ENCODE data around the gene ARMH4. TPM values are rescaled to one million over a fixed set of nuclear protein-coding genes. Genes with fewer than 3 reads are reported as not detected.

ARMH4 gene
- total RNA-seq, 4 donors from 2014 or later = 1.2 to 3.7 (median 2.0) TPM

DNA sequence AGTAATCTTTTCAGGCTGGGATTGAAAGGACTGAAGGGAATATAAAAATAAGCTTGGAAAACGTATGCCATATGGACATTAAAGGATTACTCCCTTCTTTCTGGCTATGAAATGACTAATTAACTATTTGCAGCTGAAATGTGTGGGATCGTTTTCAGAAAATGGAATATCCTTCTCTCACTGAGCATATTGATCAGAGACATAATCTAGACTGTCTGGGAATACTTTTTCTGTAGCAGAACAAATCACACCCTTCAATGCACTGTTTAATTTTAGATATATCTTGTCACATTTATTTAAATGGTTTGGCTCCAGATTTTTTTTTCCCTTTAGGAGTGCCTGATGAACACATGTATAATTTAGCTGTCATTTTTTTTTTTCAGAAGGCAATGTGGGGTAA, 37.2 kb upstream of the ARMH4 start:
- no peak for TF ChIP-seq POLR2A (IDR thresholded peaks at IDR 0.05)
- TF ChIP-seq, protein P1, sequence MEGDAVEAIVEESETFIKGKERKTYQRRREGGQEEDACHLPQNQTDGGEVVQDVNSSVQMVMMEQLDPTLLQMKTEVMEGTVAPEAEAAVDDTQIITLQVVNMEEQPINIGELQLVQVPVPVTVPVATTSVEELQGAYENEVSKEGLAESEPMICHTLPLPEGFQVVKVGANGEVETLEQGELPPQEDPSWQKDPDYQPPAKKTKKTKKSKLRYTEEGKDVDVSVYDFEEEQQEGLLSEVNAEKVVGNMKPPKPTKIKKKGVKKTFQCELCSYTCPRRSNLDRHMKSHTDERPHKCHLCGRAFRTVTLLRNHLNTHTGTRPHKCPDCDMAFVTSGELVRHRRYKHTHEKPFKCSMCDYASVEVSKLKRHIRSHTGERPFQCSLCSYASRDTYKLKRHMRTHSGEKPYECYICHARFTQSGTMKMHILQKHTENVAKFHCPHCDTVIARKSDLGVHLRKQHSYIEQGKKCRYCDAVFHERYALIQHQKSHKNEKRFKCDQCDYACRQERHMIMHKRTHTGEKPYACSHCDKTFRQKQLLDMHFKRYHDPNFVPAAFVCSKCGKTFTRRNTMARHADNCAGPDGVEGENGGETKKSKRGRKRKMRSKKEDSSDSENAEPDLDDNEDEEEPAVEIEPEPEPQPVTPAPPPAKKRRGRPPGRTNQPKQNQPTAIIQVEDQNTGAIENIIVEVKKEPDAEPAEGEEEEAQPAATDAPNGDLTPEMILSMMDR (IDR thresholded peaks at IDR 0.05 in 4 of 5, conservative IDR thresholded peaks at IDR 0.05 in 1 of 5) = no peak
- no peak overlapping the region for H3K27ac ChIP-seq
- in situ Hi-C loops (cut with MboI; ENCODE audit: low sequenced_read_pairs in 4 of 4) = no loop called here
- DNase-seq (no peak), ATAC-seq (no peak)
- H3K36me3 ChIP-seq = no peaks in the 10 kb centered on the region
- no peaks in the 10 kb centered on the region for H3K27me3 ChIP-seq
- no peak overlapping the region for H3K4me3 ChIP-seq
- H3K9me3 ChIP-seq = no peaks in the 10 kb centered on the region
- no peaks in the 10 kb centered on the region for H3K4me1 ChIP-seq
- intact Hi-C loops (cut with DNase I; ENCODE audit: low total_unique reads) = no loop called here

DNA sequence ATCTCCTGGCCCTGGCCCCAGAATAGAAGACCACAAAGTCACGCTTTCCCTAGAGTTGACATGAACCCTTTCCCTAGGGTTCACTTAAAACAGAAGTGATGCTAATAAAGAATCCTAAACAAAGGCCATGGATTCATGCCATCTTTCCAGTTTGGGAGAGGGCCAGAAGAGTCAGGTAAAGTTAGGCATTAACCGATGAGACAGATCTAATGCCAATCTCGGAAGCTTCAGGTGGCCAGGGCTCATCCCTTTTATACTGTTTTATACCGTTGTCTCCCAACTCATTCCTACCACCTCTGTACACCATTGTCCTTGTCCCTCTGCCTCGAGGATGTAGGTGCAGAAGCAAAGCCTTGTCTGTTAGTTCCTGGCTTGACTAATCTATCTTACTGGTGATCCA, 25.1 kb upstream of the ARMH4 start:
- intact Hi-C loops (cut with DNase I; ENCODE audit: low total_unique reads) = no loop called here
- H3K9me3 ChIP-seq = no peaks in the 10 kb centered on the region
- no peaks in the 10 kb centered on the region for H3K4me1 ChIP-seq
- no peak overlapping the region for H3K27ac ChIP-seq
- DNase-seq (no peak), ATAC-seq (no peak)
- TF ChIP-seq, protein P1 (IDR thresholded peaks at IDR 0.05 in 4 of 5, conservative IDR thresholded peaks at IDR 0.05 in 1 of 5) = no peak
- no peak for TF ChIP-seq POLR2A (IDR thresholded peaks at IDR 0.05)
- no peaks in the 10 kb centered on the region for H3K36me3 ChIP-seq
- H3K27me3 ChIP-seq = no peaks in the 10 kb centered on the region
- in situ Hi-C loops (cut with MboI; ENCODE audit: low sequenced_read_pairs in 4 of 4) = no loop called here
- no peak overlapping the region for H3K4me3 ChIP-seq

DNA sequence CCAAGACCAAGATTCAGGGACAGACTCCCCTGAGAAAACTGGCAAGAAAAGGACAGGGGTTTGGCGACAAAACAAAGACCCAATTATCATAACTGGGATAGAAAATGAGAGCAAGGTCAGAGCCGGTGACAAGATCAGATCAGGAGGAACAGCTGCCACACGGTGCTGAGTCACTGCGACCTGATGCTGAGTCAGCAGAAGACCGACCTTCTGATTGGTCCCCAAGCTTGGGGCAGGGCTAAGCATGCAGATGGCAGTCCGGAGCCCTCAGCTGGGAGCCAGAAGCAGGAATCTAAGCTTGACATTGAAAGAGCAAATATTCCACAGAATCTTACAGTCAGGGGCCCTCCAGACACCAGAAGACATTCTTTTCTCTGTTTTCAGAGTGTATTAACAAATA, 19.1 kb upstream of the ARMH4 start:
- ATAC-seq = peak; percentile 77 to 97
- Histone ChIP-seq H3K27ac (no peak overlapping the region), H3K9me3 (no peaks in the 10 kb centered on the region), H3K36me3 (no peaks in the 10 kb centered on the region), H3K27me3 (no peaks in the 10 kb centered on the region), H3K4me1 (peaks cover 0 to 3% of the 10 kb centered on the region in 2 donors), H3K4me3 (peak overlapping the region in 2 of 4 donors; percentile 2 to 4)
- no peak for TF ChIP-seq POLR2A (IDR thresholded peaks at IDR 0.05)
- TF ChIP-seq, protein P1 (IDR thresholded peaks at IDR 0.05 in 4 of 5, conservative IDR thresholded peaks at IDR 0.05 in 1 of 5) = no peak
- peak; percentile 25 to 76 for DNase-seq
- intact Hi-C loops (cut with DNase I; ENCODE audit: low total_unique reads) = no loop called here
- in situ Hi-C loops (cut with MboI; ENCODE audit: low sequenced_read_pairs in 4 of 4) = no loop called here

DNA sequence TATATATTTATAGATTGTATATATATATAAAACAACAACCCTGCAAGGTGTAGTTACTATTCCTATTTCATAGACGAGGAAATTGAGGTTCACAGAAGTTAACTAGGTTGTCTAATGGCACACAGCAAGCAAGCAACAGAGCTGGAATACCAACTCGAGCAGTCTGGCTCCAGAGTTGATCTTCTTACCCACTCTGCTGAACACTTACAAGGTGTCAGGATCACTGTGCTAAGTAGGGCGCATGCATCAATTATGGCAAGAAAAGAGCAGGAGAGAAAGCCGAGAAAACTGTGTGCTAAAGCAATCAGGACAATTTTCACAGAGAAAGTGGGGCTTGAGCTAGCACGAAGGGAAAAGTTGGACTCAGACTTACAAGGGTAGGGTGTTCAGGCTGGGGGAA, 15.9 kb upstream of the ARMH4 start:
- H3K4me1 ChIP-seq = peaks cover 0 to 3% of the 10 kb centered on the region in 2 donors
- no peak for ATAC-seq
- H3K36me3 ChIP-seq = no peaks in the 10 kb centered on the region
- H3K4me3 ChIP-seq = no peak overlapping the region
- no peaks in the 10 kb centered on the region for H3K9me3 ChIP-seq
- intact Hi-C loops (cut with DNase I; ENCODE audit: low total_unique reads) (loop anchor here (2.0 kb wide), 1 partner anchor 59 kb away; no protein-coding TSS in a partner anchor), in situ Hi-C loops (cut with MboI; ENCODE audit: low sequenced_read_pairs in 4 of 4) (loop anchor here in 1 of 4 donors (10.0 kb wide), 1 partner anchor 63 kb away; no protein-coding TSS in a partner anchor)
- no peak for DNase-seq
- H3K27me3 ChIP-seq = no peaks in the 10 kb centered on the region
- no peak for TF ChIP-seq POLR2A (IDR thresholded peaks at IDR 0.05)
- TF ChIP-seq, protein P1 (IDR thresholded peaks at IDR 0.05 in 4 of 5, conservative IDR thresholded peaks at IDR 0.05 in 1 of 5) = no peak
- no peak overlapping the region for H3K27ac ChIP-seq

DNA sequence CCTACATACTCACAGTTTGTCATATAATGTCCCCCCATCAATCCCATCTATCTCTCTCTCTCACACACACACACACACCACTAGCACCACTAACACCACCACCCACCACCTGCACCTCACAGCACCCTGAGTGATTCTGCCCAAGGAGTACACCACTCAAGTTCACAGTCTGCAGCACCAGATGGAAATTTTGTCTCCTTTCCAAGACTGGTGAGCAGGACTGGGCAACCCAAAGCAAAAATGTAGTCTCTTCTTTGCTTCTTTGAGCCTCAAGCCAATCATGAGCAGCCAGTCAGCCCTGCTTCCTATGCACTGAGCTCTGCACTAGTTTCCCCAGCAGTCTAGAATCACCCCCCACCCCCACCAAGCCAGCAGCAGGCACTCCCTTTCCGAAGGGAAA, 15.0 kb upstream of the ARMH4 start:
- H3K36me3 ChIP-seq = no peaks in the 10 kb centered on the region
- no peak overlapping the region for H3K27ac ChIP-seq
- no peak overlapping the region for H3K4me3 ChIP-seq
- intact Hi-C loops (cut with DNase I; ENCODE audit: low total_unique reads) = loop anchor here (2.0 kb wide), 1 partner anchor 58 kb away; no protein-coding TSS in a partner anchor
- DNase-seq (no peak), ATAC-seq (no peak)
- TF ChIP-seq, protein P1 (IDR thresholded peaks at IDR 0.05 in 4 of 5, conservative IDR thresholded peaks at IDR 0.05 in 1 of 5) = no peak
- no peak for TF ChIP-seq POLR2A (IDR thresholded peaks at IDR 0.05)
- peaks cover 0 to 3% of the 10 kb centered on the region in 2 donors for H3K4me1 ChIP-seq
- H3K9me3 ChIP-seq = no peaks in the 10 kb centered on the region
- no peaks in the 10 kb centered on the region for H3K27me3 ChIP-seq
- in situ Hi-C loops (cut with MboI; ENCODE audit: low sequenced_read_pairs in 4 of 4) = loop anchor here in 1 of 4 donors (10.0 kb wide), 1 partner anchor 62 kb away; no protein-coding TSS in a partner anchor
